Embryonic facial prominence (tissue), 1 donor: ENCODE measurements around the gene GSPT1.
"Not testable (repeated sequence)": the region's sequence is repeated elsewhere in the genome, so short reads cannot be mapped to it uniquely, and the experiment has no call there.

Source experiments
- DNase-seq: peaks from one replicate; pipeline ENCODE4 v3.0.0-alpha.2; 2016; ENCODE audit errors: extremely low spot score

The GSPT1 gene

GRCh38 chr16:11915644-11916523, at the start of gene GSPT1:
TSS of gene GSPT1 (minus strand) at chr16:11915956. CDS start at chr16:11915720, 236 bp downstream.
- DNase-seq = peak; percentile 95

GRCh38 chr16:11964761-11965551, 49.2 kb upstream of the GSPT1 start, which contains the start of gene TNFRSF17:
TSS of gene TNFRSF17 (plus strand) at chr16:11965210. CDS start at chr16:11965325, 115 bp downstream.
- no peak for DNase-seq

DNA sequence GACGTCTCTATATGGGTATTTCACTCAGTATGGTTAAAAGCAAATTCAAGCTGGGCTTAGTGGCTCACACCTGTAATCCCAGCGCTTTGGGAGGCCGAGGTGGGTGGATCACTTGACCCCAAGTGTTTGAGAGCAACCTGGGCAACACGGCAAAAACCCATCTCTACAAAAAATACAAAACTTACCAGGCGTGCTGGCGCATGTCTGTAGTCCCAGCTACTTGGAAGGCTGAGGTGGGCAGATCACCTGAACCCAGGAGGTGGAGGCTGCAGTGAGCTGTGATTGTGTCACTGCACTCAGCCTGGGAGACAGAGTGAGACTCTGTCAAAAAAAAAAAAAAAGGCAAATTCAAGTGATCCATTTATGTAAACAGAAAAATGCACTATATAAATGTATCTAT, 48.0 kb upstream of the GSPT1 start:
- no peak for DNase-seq

DNA sequence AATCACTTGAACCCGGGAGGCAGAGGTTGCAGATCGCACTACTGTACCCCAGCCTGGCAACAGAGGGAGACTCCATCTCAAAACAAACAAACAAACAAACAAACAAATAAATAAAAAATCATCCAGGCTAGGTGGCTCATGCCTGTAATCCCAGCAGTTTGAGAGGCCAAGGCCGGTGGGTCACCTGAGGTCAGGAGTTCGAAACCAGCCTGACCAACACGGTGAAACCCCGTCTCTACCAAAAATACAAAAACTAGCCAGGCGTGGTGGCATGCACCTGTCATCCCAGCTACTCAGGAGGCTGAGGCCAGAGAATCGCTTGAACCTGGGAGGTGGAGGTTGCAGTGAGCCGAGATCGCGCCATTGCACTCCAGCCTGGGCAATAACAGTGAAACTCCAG, 47.2 kb upstream of the GSPT1 start:
- not testable (repeated sequence) for DNase-seq

DNA sequence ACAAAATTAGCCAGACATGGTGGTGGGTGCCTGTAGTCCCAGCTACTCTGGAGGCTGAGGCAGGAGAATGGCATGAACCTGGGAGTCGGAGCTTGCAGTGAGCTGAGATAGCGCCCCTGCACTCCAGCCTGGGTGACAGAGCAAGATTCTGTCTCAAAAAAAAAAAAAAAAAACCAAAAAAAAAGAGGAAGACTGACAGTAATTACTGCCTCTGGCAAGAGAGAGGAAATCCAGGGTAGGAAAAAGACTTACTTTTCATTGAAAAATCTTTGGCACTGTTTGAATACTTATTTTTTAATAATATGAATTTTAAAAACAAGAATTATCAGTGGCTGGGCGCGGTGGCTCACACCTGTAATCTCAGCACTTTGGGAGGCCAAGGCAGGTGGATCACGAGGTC, 46.7 kb upstream of the GSPT1 start:
- DNase-seq = not testable (repeated sequence)

DNA sequence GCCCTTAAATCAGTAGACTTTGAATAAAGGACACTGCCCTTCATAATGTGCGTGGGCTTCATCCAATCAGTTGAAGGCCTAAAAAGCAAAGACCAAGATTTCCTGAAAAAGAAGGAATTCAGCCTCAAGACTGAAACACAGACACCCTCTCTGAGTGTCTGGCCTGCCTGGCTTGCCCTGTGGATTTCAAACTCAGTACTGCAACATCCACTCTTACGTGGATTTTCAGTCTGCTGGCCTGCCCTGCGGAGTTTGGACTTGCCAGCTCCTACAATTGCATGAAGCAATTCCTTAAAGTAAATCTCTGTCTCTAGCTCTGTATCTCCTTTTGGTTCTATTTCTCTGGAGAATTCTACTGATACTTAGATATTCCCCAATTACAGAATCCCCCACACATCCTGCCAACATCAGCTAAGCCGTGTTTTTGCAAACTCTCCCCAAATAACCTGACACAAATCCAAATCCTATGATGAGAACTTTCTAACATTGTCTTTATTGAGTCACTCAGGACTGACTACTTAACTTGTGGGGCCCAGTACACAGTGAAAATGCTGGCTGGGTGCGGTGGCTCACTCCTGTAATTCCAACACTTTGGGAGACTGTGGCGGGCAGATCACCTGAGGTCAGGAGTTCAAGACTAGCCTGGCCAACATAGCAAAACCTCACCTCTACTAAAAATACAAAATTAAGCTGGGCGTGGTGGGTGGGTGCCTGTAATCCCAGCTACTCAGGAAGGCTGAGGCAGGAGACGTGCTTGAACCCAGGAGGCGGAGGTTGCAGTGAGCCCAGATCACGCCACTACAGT, 42.0 kb upstream of the GSPT1 start:
- DNase-seq = no peak

DNA sequence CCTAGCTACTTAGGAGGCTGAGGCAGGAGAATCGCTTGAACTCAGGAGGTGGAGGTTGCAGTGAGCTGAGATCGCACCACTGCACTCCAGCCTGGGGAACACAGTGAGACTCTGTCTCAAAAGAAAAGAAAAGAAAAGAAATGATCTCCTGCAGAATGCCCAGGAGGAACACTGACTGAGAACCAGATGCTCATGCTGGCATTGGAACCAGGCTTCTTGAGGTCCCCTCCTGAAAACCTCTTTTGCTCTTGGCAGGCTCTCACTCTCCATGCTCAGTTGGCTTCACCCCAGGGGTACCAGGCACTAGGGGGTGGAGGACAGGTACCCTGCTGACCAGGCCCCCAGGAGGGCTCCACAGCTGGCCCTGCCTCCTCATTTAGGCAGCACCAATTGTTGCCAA, 40.8 kb upstream of the GSPT1 start:
- DNase-seq = no peak

DNA sequence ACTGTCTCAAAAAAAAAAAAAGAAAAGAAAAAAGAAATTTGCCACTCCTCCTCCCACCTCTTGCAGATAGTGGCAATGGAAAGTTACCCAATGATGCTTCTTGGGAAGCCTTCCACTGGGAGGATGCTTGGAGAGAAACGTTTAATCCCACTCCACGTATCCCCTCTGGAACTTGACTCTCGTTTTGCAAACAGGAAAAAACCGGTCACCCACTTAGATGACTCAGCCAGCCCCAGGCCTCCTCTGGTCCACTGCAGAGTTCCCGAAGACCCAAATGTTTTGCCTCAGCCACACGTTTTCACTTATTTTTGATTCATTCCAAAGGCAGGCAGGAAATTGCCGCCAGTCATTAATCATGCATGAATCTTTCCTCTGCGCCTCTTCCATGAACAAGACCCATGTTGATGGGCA, 40.0 kb upstream of the GSPT1 start:
- DNase-seq = no peak

DNA sequence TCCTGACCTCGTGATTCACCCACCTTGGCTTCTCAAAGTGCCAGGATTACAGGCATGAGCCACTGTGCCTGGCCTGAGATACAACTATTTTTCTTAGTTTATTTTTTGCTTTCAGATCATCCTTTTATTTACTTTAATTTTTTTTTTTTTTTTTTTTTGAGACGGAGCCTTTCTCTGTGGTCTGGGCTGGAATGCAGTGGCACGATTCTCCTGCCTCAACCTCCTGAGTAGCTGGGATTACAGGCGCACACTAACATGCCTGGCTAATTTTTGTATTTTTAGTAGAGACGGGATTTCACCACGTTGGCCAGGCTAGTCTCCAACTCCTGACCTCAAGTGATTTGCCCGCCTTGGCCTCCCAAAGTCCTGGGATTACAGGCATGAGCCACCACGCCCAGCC, 37.8 kb upstream of the GSPT1 start:
- DNase-seq = not testable (repeated sequence)

GRCh38 chr16:11950388-11950787, 34.6 kb upstream of the GSPT1 start:
- DNase-seq = no peak

GRCh38 chr16:11949527-11949926, 33.8 kb upstream of the GSPT1 start:
- DNase-seq = no peak

DNA sequence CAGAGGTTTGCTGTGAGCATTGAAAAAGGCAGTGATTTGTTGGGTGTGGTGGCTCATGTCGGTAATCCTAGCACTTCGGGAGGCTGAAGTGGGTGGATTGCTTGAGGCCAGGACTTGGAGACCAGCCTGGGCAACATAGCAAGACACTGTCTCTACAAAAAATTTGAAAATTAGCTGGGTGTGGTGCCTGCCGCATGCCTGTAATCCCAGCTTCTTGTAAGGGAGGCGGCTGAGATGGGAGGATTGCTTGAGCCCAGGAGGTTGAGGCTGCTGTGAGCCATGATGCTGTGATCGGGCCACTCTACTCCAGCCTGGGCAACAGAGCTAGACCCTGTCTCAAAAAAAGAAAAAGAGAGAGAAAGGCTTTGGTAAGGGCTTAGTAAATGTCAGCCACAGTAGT, 33.1 kb upstream of the GSPT1 start:
- DNase-seq = no peak

DNA sequence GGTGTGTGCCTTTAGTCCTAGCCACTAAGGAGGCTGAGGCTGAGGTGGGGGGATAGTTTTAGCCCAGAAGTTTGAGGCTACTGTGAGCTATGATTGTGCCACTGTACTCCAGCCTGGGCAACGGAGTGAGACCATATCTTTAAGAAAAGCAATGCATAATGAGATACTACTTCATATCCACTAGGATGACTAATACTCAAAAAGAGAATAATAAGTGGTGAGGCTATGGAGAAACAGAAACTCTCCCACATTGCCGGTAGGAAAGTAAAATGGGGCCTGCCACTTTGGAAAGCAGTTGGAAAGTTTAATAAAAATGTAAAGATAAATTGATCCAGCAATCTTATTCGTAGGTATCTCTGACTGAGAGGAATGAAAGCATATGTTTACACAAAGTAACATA, 30.7 kb upstream of the GSPT1 start:
- no peak for DNase-seq

- not testable (repeated sequence) for DNase-seq
Observed at GRCh38 chr16:11941945-11942344, 26.2 kb upstream of the GSPT1 start, which contains the start of gene NPIPB2. TSS of gene NPIPB2 (minus strand) at chr16:11942045. CDS start at chr16:11942045, 0 bp downstream.

- DNase-seq = not testable (repeated sequence)
Observed at GRCh38 chr16:11927350-11927749, 11.6 kb upstream of the GSPT1 start.

- DNase-seq = not testable (repeated sequence)
Observed at GRCh38 chr16:11924046-11924445, 8.3 kb upstream of the GSPT1 start.

DNA sequence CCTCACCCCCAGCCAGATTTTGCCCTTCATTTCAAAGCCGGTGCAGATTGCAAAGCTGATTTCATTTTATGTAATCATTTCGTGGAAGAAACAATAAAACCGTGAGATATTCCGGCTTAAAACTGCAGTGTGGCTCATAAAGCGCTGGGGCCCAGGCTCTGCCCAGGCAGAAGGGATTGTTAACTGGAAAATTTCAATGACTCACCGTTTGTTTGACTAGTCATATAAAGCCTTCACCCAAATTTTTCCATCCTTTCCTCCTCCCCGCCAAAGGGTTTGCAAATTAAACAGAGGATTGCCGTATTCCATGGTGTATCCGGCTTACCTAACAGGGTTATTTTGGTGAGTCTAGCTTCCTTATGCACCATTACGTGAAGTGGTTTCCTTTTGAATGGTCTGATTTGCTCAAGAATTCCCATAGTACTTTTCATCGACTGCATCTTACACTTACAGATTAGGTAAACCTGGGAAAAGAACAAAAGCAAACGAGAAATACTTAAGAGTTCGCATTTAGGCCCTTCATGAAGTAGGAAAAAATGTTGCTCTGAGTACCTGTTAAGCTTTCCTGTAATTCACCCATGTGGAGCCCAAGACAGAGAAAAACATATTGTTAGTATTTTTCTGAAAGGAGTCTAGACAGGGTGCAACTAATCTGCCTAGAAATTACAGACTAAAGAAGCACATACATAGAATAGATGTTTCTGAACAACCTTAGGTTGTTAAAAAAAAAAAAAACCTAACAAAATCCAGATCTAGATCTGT, 949 bp upstream of the GSPT1 start:
- DNase-seq = peak; percentile 5

- peak; percentile 5 for DNase-seq
Observed at GRCh38 chr16:11915114-11915643, 577 bp downstream of the GSPT1 start.

DNA sequence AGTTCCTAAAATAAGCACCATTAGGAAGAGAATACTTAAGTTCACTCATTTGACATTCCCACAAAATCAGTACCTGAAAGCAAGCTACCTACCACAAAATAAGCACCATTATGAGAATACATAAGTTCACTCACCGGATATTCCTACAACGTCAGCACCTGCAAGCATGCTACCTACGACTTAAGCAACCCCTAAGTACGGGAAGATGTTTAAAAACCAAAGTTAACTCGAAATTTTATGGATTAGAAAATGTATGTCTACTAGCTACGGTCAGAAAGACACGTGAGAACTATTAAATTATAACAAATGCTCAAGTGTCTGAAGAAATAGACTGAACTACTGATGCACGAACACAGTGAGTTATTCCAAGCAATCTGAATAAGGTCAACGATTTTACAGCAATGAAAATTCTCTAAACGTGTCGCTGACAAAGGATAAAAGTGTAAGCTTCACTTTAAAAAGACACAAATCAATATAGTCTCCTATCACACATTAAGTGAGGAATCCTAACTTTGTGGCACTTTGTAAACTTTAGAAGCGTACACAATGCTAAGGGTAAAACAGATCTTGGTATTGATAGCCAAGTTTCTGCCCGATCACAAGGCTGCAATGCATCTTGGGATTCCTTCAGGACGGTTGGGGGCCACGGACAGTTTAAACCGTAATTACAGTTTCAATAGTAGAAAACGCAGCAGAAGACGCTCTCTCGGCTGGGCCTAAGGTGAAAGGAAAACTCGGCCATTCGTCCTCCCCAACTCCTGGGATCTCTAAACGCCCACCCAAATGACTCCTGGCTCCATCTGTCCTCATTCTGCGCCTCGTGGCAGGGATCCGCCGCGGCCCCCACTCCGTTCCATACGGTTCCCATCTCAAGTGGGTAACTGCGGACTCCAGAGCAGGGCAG, 1.3 kb downstream of the GSPT1 start:
- peak; percentile 5 for DNase-seq
